HG02763 (cell line): ENCODE results near the gene MACIR.

ENCODE experiments used
- ATAC-seq: cut with Tn5 transposase; IDR thresholded peaks from one replicate; pipeline ENCODE4 v1.9.1; 2021; ENCODE audit warnings: mild to moderate bottlenecking, moderate library complexity; ENCODE audit not compliant: unreplicated experiment

Gene MACIR

GRCh38 chr5:103289024-103289423 lies 30.5 kb downstream of the MACIR start:
- no peak for ATAC-seq

- ATAC-seq: no peak
Measured at GRCh38 chr5:103290846-103291245, 32.3 kb downstream of the MACIR start.

- no peak for ATAC-seq
Measured at GRCh38 chr5:103291606-103292005, 33.0 kb downstream of the MACIR start.

- no peak for ATAC-seq
Measured at GRCh38 chr5:103293099-103293498, 34.5 kb downstream of the MACIR start.

GRCh38 chr5:103293719-103294118 lies 35.2 kb downstream of the MACIR start:
- ATAC-seq: no peak

GRCh38 chr5:103294906-103295305 lies 36.3 kb downstream of the MACIR start:
- no peak for ATAC-seq

- no peak for ATAC-seq
Measured at GRCh38 chr5:103295424-103295823, 36.9 kb downstream of the MACIR start.

GRCh38 chr5:103295871-103296270 lies 37.3 kb downstream of the MACIR start:
- no peak for ATAC-seq

- ATAC-seq: no peak
Measured at GRCh38 chr5:103298117-103298516, 39.6 kb downstream of the MACIR start.

GRCh38 chr5:103298607-103299188 lies 40.1 kb downstream of the MACIR start:
- ATAC-seq: no peak

GRCh38 chr5:103305809-103306208 lies 47.2 kb downstream of the MACIR start:
- ATAC-seq: no peak

- no peak for ATAC-seq
Measured at GRCh38 chr5:103307470-103307869, 48.9 kb downstream of the MACIR start.

- no peak for ATAC-seq
Measured at GRCh38 chr5:103308774-103309173, 50.2 kb downstream of the MACIR start.

GRCh38 chr5:103313056-103313455 lies 54.5 kb downstream of the MACIR start:
- ATAC-seq: no peak

- ATAC-seq: no peak
Measured at GRCh38 chr5:103315455-103315854, 56.9 kb downstream of the MACIR start.

GRCh38 chr5:103327451-103327850 lies 68.9 kb downstream of the MACIR start:
- no peak for ATAC-seq

- ATAC-seq: no peak
Measured at GRCh38 chr5:103327893-103328292, 69.3 kb downstream of the MACIR start.
